Neural cell (in vitro differentiated cells): ENCODE results near the gene TARBP2. TPM values are rescaled to one million over a fixed set of nuclear protein-coding genes. Genes with fewer than 3 reads are reported as not detected.

ENCODE experiments used
- H2AFZ ChIP-seq: fragments of 200-600, 300-800 bp; sonication (generic), shearing (Covaris generic); 2 replicates; pipeline ENCODE4 v1.6.0; 2014; ENCODE audit warnings: low read depth, mild to moderate bottlenecking, antibody characterized with exemption, low read length, moderate library complexity
- H3F3A ChIP-seq: fragments of 200-600 bp; shearing (Covaris generic); 2 replicates; pipeline ENCODE4 v1.6.1; 2016; ENCODE audit warnings: mild to moderate bottlenecking, moderate library complexity, mixed read lengths, antibody characterized with exemption, low read length; ENCODE audit not compliant: insufficient read depth, poor library complexity, severe bottlenecking
- H3K27ac ChIP-seq: fragments of 200-600, 300-800 bp; sonication (generic), shearing (Covaris generic); 2 replicates; pipeline ENCODE4 v1.5.1; 2014; ENCODE audit warnings: mild to moderate bottlenecking, low read length, moderate library complexity
- H3K27me3 ChIP-seq: fragments of 300-800, 200-600 bp; sonication (generic), shearing (Covaris generic); 2 replicates; pipeline ENCODE4 v1.6.0; 2014; ENCODE audit warnings: mild to moderate bottlenecking, low read depth, low read length, moderate library complexity; ENCODE audit not compliant: insufficient read depth
- H3K36me3 ChIP-seq: fragments of 300-800, 200-600 bp; sonication (generic), shearing (Covaris generic); 2 replicates; pipeline ENCODE4 v1.5.1; 2014; ENCODE audit warnings: mild to moderate bottlenecking, antibody characterized with exemption, low read length, moderate library complexity; ENCODE audit not compliant: insufficient read depth
- H3K4me2 ChIP-seq: fragments of 300-800, 200-600 bp; sonication (generic), shearing (Covaris generic); 2 replicates; pipeline ENCODE4 v1.6.0; 2014; ENCODE audit warnings: mild to moderate bottlenecking, low read length
- H3K4me3 ChIP-seq: fragments of 300-800, 200-600 bp; sonication (generic), shearing (Covaris generic); 2 replicates; pipeline ENCODE4 v1.5.1; 2014; ENCODE audit warnings: mild to moderate bottlenecking, low read length, moderate library complexity
- H3K79me2 ChIP-seq: fragments of 200-600 bp; shearing (Covaris generic); replicated peaks from 2 replicates; pipeline ENCODE4 v1.6.0; 2014; ENCODE audit warnings: mild to moderate bottlenecking, low read length, moderate library complexity; ENCODE audit not compliant: insufficient read depth
- H3K9ac ChIP-seq: fragments of 300-800, 200-600 bp; sonication (generic), shearing (Covaris generic); 2 replicates; pipeline ENCODE4 v1.6.1; 2016; ENCODE audit warnings: mild to moderate bottlenecking, low read length, mixed read lengths
- H3K9me2 ChIP-seq: fragments of 200-600 bp; shearing (Covaris generic); 2 replicates; pipeline ENCODE4 v1.6.1; 2016; ENCODE audit warnings: mild to moderate bottlenecking, low read length, mixed read lengths; ENCODE audit not compliant: insufficient read depth
- H3K9me3 ChIP-seq: fragments of 200-600, 300-800 bp; sonication (generic), shearing (Covaris generic); 2 replicates; pipeline ENCODE4 v1.6.1; 2016; ENCODE audit warnings: mild to moderate bottlenecking, mixed run types, low read length, moderate library complexity, mixed read lengths
- H4K20me1 ChIP-seq: fragments of 200-600 bp; shearing (Covaris generic); 2 replicates; pipeline ENCODE4 v1.6.1; 2016; ENCODE audit warnings: mild to moderate bottlenecking, mixed run types; ENCODE audit not compliant: insufficient read depth
- EP300 ChIP-seq: fragments of 450-650 bp; conservative IDR thresholded peaks from 2 replicates; pipeline ENCODE4 v1.6.1; 2014; ENCODE audit warnings: antibody characterized with exemption, mild to moderate bottlenecking, moderate library complexity; ENCODE audit not compliant: poor library complexity, severe bottlenecking
- EZH2 ChIP-seq: fragments of 200-600, 300-800 bp; shearing (Covaris generic), sonication (generic); IDR thresholded peaks from 2 replicates; pipeline ENCODE4 v1.6.1; 2014; ENCODE audit warnings: antibody characterized with exemption, low read length, borderline replicate concordance, mild to moderate bottlenecking; ENCODE audit not compliant: insufficient read depth, poor library complexity, severe bottlenecking
- MXI1 ChIP-seq: fragments of 450-650 bp; conservative IDR thresholded peaks from 2 replicates; pipeline ENCODE4 v1.6.1; 2014; ENCODE audit warnings: antibody characterized with exemption, mild to moderate bottlenecking; ENCODE audit not compliant: poor library complexity, severe bottlenecking
- POLR2AphosphoS5 ChIP-seq: IDR thresholded peaks from 2 replicates; pipeline ENCODE4 v1.6.1; 2012
- RAD21 ChIP-seq: fragments of 450-650 bp; conservative IDR thresholded peaks from 2 replicates; pipeline ENCODE4 v1.6.1; 2014; ENCODE audit warnings: antibody characterized with exemption, mild to moderate bottlenecking, moderate library complexity
- SMC3 ChIP-seq: fragments of 450-650 bp; conservative IDR thresholded peaks from 2 replicates; pipeline ENCODE4 v1.6.1; 2014; ENCODE audit warnings: antibody characterized with exemption, mild to moderate bottlenecking, moderate library complexity; ENCODE audit not compliant: poor library complexity
- TAF1 ChIP-seq: IDR thresholded peaks from 2 replicates; pipeline ENCODE4 v1.6.1; 2012; ENCODE audit warnings: low read depth
- polyA plus RNA-seq: library from polyadenylated mRNA; depleted of rRNA; stranded (reverse); fragments of >200 nt; gene quantifications from 2 replicates; pipeline ENCODE4 v1.2.3, GENCODE V29; 2014
- TF ChIP-seq, protein P1 (sequence below): IDR thresholded peaks from 2 replicates; pipeline ENCODE4 v1.6.1; 2012; ENCODE audit warnings: borderline replicate concordance
- TF ChIP-seq, protein P2 (sequence below): fragments of 450-650 bp; IDR thresholded peaks from 2 replicates; pipeline ENCODE4 v1.5.1; 2014; ENCODE audit warnings: antibody characterized with exemption, mild to moderate bottlenecking, moderate library complexity; ENCODE audit not compliant: poor library complexity, severe bottlenecking

TARBP2 gene
- polyA plus RNA-seq, 1 donor from 2014 or later, result 135 TPM

DNA sequence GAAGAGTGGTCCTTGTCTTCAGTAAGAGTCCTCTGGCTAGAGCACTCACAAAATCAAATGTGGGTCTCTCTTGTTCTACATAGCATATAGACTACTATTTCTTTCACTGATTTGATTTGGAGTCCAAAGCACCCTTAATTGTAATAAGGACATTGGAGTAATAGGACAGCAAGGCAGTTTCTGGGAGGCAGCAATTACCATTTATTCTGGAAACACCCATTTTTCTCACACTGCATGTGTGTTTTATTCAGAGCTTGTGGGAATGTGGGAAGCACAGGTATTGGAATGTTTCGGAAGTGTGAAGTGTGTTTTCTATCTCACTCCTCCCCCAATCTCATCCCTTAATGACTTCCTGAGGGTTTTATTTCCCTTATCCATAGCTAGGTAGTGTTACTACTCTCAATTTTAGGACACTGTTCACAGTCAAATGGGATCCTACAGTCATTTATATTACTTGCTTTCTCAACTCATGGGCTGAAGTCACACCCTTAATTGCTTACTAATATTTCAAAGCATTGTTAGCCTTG, 29.0 kb upstream of the TARBP2 start:
- TF ChIP-seq SMC3, result no peak
- TF ChIP-seq RAD21, result no peak
- TF ChIP-seq, protein P1, sequence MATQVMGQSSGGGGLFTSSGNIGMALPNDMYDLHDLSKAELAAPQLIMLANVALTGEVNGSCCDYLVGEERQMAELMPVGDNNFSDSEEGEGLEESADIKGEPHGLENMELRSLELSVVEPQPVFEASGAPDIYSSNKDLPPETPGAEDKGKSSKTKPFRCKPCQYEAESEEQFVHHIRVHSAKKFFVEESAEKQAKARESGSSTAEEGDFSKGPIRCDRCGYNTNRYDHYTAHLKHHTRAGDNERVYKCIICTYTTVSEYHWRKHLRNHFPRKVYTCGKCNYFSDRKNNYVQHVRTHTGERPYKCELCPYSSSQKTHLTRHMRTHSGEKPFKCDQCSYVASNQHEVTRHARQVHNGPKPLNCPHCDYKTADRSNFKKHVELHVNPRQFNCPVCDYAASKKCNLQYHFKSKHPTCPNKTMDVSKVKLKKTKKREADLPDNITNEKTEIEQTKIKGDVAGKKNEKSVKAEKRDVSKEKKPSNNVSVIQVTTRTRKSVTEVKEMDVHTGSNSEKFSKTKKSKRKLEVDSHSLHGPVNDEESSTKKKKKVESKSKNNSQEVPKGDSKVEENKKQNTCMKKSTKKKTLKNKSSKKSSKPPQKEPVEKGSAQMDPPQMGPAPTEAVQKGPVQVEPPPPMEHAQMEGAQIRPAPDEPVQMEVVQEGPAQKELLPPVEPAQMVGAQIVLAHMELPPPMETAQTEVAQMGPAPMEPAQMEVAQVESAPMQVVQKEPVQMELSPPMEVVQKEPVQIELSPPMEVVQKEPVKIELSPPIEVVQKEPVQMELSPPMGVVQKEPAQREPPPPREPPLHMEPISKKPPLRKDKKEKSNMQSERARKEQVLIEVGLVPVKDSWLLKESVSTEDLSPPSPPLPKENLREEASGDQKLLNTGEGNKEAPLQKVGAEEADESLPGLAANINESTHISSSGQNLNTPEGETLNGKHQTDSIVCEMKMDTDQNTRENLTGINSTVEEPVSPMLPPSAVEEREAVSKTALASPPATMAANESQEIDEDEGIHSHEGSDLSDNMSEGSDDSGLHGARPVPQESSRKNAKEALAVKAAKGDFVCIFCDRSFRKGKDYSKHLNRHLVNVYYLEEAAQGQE, result no peak
- Histone ChIP-seq H3K4me3 (no peak overlapping the region), H3K4me2 (no peak overlapping the region), H3K27ac (no peak overlapping the region), H4K20me1 (peaks cover 14% of the 10 kb centered on the region), H3K9me2 (no peaks in the 10 kb centered on the region), H3K79me2 (peaks cover 19% of the 10 kb centered on the region), H3F3A (no peaks in the 10 kb centered on the region), H2AFZ (no peak overlapping the region), H3K27me3 (no peaks in the 10 kb centered on the region), H3K9me3 (no peaks in the 10 kb centered on the region), H3K36me3 (peaks cover 9% of the 10 kb centered on the region), H3K9ac (no peak overlapping the region)

DNA sequence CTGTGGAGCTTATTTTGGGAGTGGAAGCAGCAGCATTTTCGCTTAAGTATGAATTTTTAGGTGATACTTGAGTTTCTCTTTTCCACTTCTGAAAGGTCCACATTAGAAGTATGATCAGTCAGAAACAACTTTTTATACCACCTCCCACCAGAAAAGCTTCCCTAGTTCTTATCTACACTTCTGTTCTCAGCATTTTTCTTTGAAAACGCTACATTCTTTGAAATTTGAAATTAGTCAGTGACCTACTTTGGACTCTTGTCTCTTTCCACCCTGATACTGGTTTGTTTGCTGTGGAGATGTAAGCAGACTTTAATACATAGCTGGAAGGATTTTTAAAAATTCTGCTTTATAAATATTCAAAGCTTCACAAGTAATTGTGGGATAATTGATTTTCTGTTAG, 27.0 kb upstream of the TARBP2 start:
- TF ChIP-seq RAD21 (no peak), EZH2 (no peak), POLR2AphosphoS5 (no peak), SMC3 (no peak), MXI1 (no peak), EP300 (no peak), TAF1 (no peak)
- TF ChIP-seq, protein P2, sequence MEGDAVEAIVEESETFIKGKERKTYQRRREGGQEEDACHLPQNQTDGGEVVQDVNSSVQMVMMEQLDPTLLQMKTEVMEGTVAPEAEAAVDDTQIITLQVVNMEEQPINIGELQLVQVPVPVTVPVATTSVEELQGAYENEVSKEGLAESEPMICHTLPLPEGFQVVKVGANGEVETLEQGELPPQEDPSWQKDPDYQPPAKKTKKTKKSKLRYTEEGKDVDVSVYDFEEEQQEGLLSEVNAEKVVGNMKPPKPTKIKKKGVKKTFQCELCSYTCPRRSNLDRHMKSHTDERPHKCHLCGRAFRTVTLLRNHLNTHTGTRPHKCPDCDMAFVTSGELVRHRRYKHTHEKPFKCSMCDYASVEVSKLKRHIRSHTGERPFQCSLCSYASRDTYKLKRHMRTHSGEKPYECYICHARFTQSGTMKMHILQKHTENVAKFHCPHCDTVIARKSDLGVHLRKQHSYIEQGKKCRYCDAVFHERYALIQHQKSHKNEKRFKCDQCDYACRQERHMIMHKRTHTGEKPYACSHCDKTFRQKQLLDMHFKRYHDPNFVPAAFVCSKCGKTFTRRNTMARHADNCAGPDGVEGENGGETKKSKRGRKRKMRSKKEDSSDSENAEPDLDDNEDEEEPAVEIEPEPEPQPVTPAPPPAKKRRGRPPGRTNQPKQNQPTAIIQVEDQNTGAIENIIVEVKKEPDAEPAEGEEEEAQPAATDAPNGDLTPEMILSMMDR, result no peak
- TF ChIP-seq, protein P1, result no peak
- Histone ChIP-seq H4K20me1 (peaks cover 10% of the 10 kb centered on the region), H3K9me3 (no peaks in the 10 kb centered on the region), H3K4me2 (no peak overlapping the region), H3K9ac (no peak overlapping the region), H3F3A (no peaks in the 10 kb centered on the region), H3K4me3 (no peak overlapping the region), H3K27ac (no peak overlapping the region), H3K27me3 (no peaks in the 10 kb centered on the region), H3K9me2 (no peaks in the 10 kb centered on the region), H2AFZ (no peak overlapping the region), H3K36me3 (peaks cover 5% of the 10 kb centered on the region), H3K79me2 (peaks cover 14% of the 10 kb centered on the region)
